A549 (cell line): Measurements from ENCODE around the gene SPEM1. TPM values are rescaled to one million over a fixed set of nuclear protein-coding genes. Genes with fewer than 3 reads are reported as not detected.
A peak's percentile ranks its signal among the peaks of the same experiment; 100 is the strongest.

Experiments used
- ATAC-seq, 2 experiments: fragments of 200-7000 bp in 1 of 2; fragments of >200 bp in 1 of 2; cut with Nextera tagmentation in 1 of 2; cut with Tn5 transposase in 1 of 2; 3 replicates each; pipeline versions ENCODE4 v1.8.0 to v1.9.1; 2018 to 2020; ENCODE audit warnings: mild to moderate bottlenecking in 1 of 2, moderate library complexity in 1 of 2
- CTCF ChIA-PET: fragments of 300-600 bp; sonication (Branson Sonifier 250); formaldehyde crosslinking; extraction: SDS; loops from one replicate; lab custom pipeline; 2021; ENCODE audit warnings: antibody characterized with exemption, inconsistent platforms; lab: Yijun Ruan, JAX
- POLR2A ChIA-PET: fragments of 350-600 bp; formaldehyde crosslinking; extraction: SDS; loops from one replicate; lab custom pipeline; 2021; ENCODE audit warnings: antibody characterized with exemption, inconsistent platforms; lab: Yijun Ruan, JAX
- DNase-seq, 2 experiments: peaks; one replicate each; pipeline versions ENCODE4 v3.0.0 to v3.0.0-alpha.2; 2011 to 2016; ENCODE audit warnings: low read depth in 1 of 2, low spot score in 1 of 2
- FAIRE-seq: peaks from 2 replicates; lab custom pipeline; 2011; peaks lifted over from hg19 to GRCh38; lab: Jason Lieb, UNC
- H3K27ac ChIP-seq, 2 experiments: fragments of >200 bp; sonication (Bioruptor Twin); formaldehyde crosslinking; 3 replicates each; pipeline ENCODE4 v1.5.1; 2016 to 2017
- H3K4me1 ChIP-seq: fragments of >200 bp; sonication (Bioruptor Twin); formaldehyde crosslinking; 3 replicates; pipeline ENCODE4 v1.6.1; 2016
- H3K4me2 ChIP-seq: fragments of >200 bp; sonication (Bioruptor Twin); formaldehyde crosslinking; 3 replicates; pipeline ENCODE4 v1.6.1; 2016
- H3K4me3 ChIP-seq: fragments of >200 bp; sonication (Bioruptor Twin); formaldehyde crosslinking; 3 replicates; pipeline ENCODE4 v1.5.1; 2016
- H3K9me3 ChIP-seq: fragments of >200 bp; sonication (Bioruptor Twin); formaldehyde crosslinking; 3 replicates; pipeline ENCODE4 v1.6.1; 2016
- ATOH8 ChIP-seq: fragments of 250-450 bp; sonication (Bioruptor Pico); IDR thresholded peaks from 2 replicates; pipeline ENCODE4 v1.5.0; 2020; ENCODE audit warnings: low read depth, mild to moderate bottlenecking, moderate library complexity
- BHLHE40 ChIP-seq: IDR thresholded peaks from 2 replicates; pipeline ENCODE4 v1.6.1; 2012; ENCODE audit warnings: low read depth, low read length, inconsistent platforms
- CHD4 ChIP-seq: fragments of 200-600 bp; sonication (generic); IDR thresholded peaks from 2 replicates; pipeline ENCODE4 v1.6.1; 2016; ENCODE audit warnings: antibody characterized with exemption, mild to moderate bottlenecking, borderline replicate concordance
- EHMT2 ChIP-seq: fragments of 200-600 bp; sonication (generic); IDR thresholded peaks from 2 replicates; pipeline ENCODE4 v1.6.1; 2016; ENCODE audit warnings: antibody characterized with exemption, low read depth, mild to moderate bottlenecking, moderate library complexity
- ELK1 ChIP-seq: fragments of 150-350 bp; IDR thresholded peaks from 2 replicates; pipeline ENCODE4 v1.6.1; 2014; ENCODE audit warnings: low read depth, mild to moderate bottlenecking, low read length
- EP300 ChIP-seq, 2 experiments: fragments of >200 bp; sonication (Bioruptor Twin); formaldehyde crosslinking; IDR thresholded peaks; 2 replicates in 1 of 2; 3 replicates in 1 of 2; pipeline ENCODE4 v1.6.1; 2016 to 2017
- FOSB ChIP-seq: fragments of 250-450 bp; sonication (Bioruptor Pico); IDR thresholded peaks from 2 replicates; pipeline ENCODE4 v1.5.0; 2020; ENCODE audit warnings: mild to moderate bottlenecking, moderate library complexity
- HEYL ChIP-seq: fragments of 250-450 bp; sonication (Bioruptor Pico); IDR thresholded peaks from 2 replicates; pipeline ENCODE4 v1.8.0; 2021; ENCODE audit warnings: mild to moderate bottlenecking, moderate library complexity
- HOXA7 ChIP-seq: fragments of 250-450 bp; sonication (Bioruptor Pico); IDR thresholded peaks from 2 replicates; pipeline ENCODE4 v1.5.0; 2020; ENCODE audit warnings: mild to moderate bottlenecking, moderate library complexity
- JUN ChIP-seq, 2 experiments: fragments of >200 bp; sonication (Bioruptor Twin); formaldehyde crosslinking; IDR thresholded peaks; 2 replicates in 1 of 2; 3 replicates in 1 of 2; pipeline ENCODE4 v1.6.1; 2016 to 2017
- JUNB ChIP-seq: fragments of >200 bp; sonication (Bioruptor Twin); formaldehyde crosslinking; IDR thresholded peaks from 2 replicates; pipeline ENCODE4 v1.6.1; 2016
- KDM1A ChIP-seq: fragments of 200-600 bp; sonication (generic); IDR thresholded peaks from 2 replicates; pipeline ENCODE4 v1.6.1; 2016; ENCODE audit warnings: low read depth, mild to moderate bottlenecking
- MAZ ChIP-seq: fragments of 150-350 bp; IDR thresholded peaks from 2 replicates; pipeline ENCODE4 v1.6.1; 2014; ENCODE audit warnings: antibody characterized with exemption, low read depth, low read length, borderline replicate concordance
- NPAS2 ChIP-seq: fragments of 250-450 bp; sonication (Bioruptor Pico); IDR thresholded peaks from 2 replicates; pipeline ENCODE4 v1.8.0; 2022; ENCODE audit warnings: mild to moderate bottlenecking, moderate library complexity, borderline replicate concordance
- NR3C1 ChIP-seq: fragments of >200 bp; sonication (Bioruptor Twin); formaldehyde crosslinking; IDR thresholded peaks from 3 replicates; pipeline ENCODE4 v1.6.1; 2017
- POLR2A ChIP-seq: IDR thresholded peaks from 2 replicates; pipeline ENCODE4 v1.6.1; 2012; ENCODE audit warnings: mild to moderate bottlenecking, low read length
- RNF2 ChIP-seq: fragments of 200-600 bp; sonication (generic); IDR thresholded peaks from 2 replicates; pipeline ENCODE4 v1.6.1; 2016; ENCODE audit warnings: low read depth, mild to moderate bottlenecking, antibody characterized with exemption, moderate library complexity, borderline replicate concordance
- SREBF2 ChIP-seq: fragments of 450-650 bp; IDR thresholded peaks from 2 replicates; pipeline ENCODE4 v1.6.1; 2014; ENCODE audit warnings: mild to moderate bottlenecking, moderate library complexity
- TP53 ChIP-seq: fragments of 250-450 bp; sonication (Bioruptor Pico); IDR thresholded peaks from 2 replicates; pipeline ENCODE4 v1.5.0; 2021; ENCODE audit warnings: mild to moderate bottlenecking, moderate library complexity
- ZC3H11A ChIP-seq: fragments of 450-650 bp; IDR thresholded peaks from 2 replicates; pipeline ENCODE4 v1.6.1; 2014; ENCODE audit warnings: antibody characterized with exemption, mild to moderate bottlenecking
- ZFP36 ChIP-seq: fragments of 450-650 bp; IDR thresholded peaks from 2 replicates; pipeline ENCODE4 v1.6.1; 2014; ENCODE audit warnings: borderline replicate concordance; ENCODE audit not compliant: partially characterized antibody
- ZSCAN20 ChIP-seq: fragments of 250-450 bp; sonication (Bioruptor Pico); IDR thresholded peaks from 2 replicates; pipeline ENCODE4 v1.8.0; 2022; ENCODE audit warnings: mild to moderate bottlenecking, moderate library complexity
- WGBS: methylation state at CpG from one replicate; pipeline ENCODE4 v1.1.6; 2017; ENCODE audit errors: missing lambda C conversion rate; 5-methylcytosine and 5-hydroxymethylcytosine counted together
- polyA plus RNA-seq, 4 experiments: library from polyadenylated mRNA; depleted of rRNA in 3 of 4; stranded (reverse); fragments of >200 nt; fragmentation: RNase III in 1 of 4; extraction: RNeasy Plus Mini Kit Qiagen cat#74134 plus additional on column Dnase treatment in 1 of 4; gene quantifications; 2 replicates in 3 of 4; 3 replicates in 1 of 4; pipeline ENCODE4 v1.2.3, GENCODE V29; 2011 to 2017

Gene SPEM1
- polyA plus RNA-seq, 2 of the 4 experiments (the other 2 are of a cell fraction): 0.09 TPM; not detected in 1

- Histone ChIP-seq H3K27ac (no peak overlapping the region), H3K4me3 (no peak overlapping the region), H3K4me1 (no peaks in the 10 kb centered on the region), H3K4me2 (no peak overlapping the region), H3K9me3 (peaks cover 20% of the 10 kb centered on the region)
- ATAC-seq: no peak
- TF ChIP-seq JUNB (no peak), NPAS2 (CRISPR knock-in tag) (no peak), JUN (IDR thresholded peaks at IDR 0.05) (no peak), EP300 (IDR thresholded peaks at IDR 0.05) (no peak), RNF2 (no peak), KDM1A (peak; percentile 69), SREBF2 (no peak), NR3C1 (no peak), TP53 (CRISPR knock-in tag) (no peak), HOXA7 (CRISPR knock-in tag) (no peak), HEYL (CRISPR knock-in tag) (0 out of 2 replicates have a peak, but pooled peaks have one; percentile 25), FOSB (CRISPR knock-in tag) (no peak), POLR2A (no peak), ZSCAN20 (CRISPR knock-in tag) (no peak)
- CTCF ChIA-PET: interaction anchor here (0.7 to 17.1 kb wide), 4 partner anchors 16 to 60 kb away, joined by 4 to 139 read pairs (median 4); partner anchors contain the start of genes FGF11, KCTD11 and TMEM95
- POLR2A ChIA-PET: no interaction called here
- DNase-seq: no peak
- 90% methylated on average over 3 of the region's 3 CpGs for WGBS
- no peak for FAIRE-seq
These were observed 41.0 kb upstream of the SPEM1 start for GRCh38 chr17:7379134-7379533.

GRCh38 chr17:7380321-7380720 is 39.8 kb upstream of the SPEM1 start:
- ATAC-seq: no peak; a peak in 2 of 6 replicates
- H3K9me3 ChIP-seq: peaks cover 20% of the 10 kb centered on the region
- no peak for DNase-seq
- ChIA-PET CTCF (interaction anchor here (0.8 to 17.1 kb wide), 8 partner anchors 8 to 181 kb away, joined by 3 to 139 read pairs (median 4); partner anchors contain the start of genes KCTD11, NEURL4, SENP3 and TMEM95), POLR2A (interaction anchor here (2.0 to 2.1 kb wide), 2 partner anchors 14 to 24 kb away, joined by 7 to 8 read pairs; partner anchors contain the start of genes PLSCR3 and TMEM256)
- no peak for TF ChIP-seq ZSCAN20 (CRISPR knock-in tag)
- no peak for TF ChIP-seq CHD4
- TF ChIP-seq ZFP36: no peak
- no peak for TF ChIP-seq ATOH8 (CRISPR knock-in tag)
- no peak for TF ChIP-seq EP300 (IDR thresholded peaks at IDR 0.05)
- no peak for TF ChIP-seq BHLHE40
- no peak for TF ChIP-seq EHMT2
- TF ChIP-seq ELK1: no peak
- TF ChIP-seq ZC3H11A: no peak
- TF ChIP-seq MAZ: no peak
- FAIRE-seq: no peak
- H3K27ac ChIP-seq: peak overlapping the region in 1 of 2 experiments; percentile 74; a peak in 4 of 6 replicates
- 87% methylated on average over 7 of the region's 7 CpGs for WGBS
- no peaks in the 10 kb centered on the region for H3K4me1 ChIP-seq
- peak overlapping the region; percentile 69 for H3K4me2 ChIP-seq
- H3K4me3 ChIP-seq: peak overlapping the region; percentile 46
